ENCODE measurements around the gene PBRM1.

DNA sequence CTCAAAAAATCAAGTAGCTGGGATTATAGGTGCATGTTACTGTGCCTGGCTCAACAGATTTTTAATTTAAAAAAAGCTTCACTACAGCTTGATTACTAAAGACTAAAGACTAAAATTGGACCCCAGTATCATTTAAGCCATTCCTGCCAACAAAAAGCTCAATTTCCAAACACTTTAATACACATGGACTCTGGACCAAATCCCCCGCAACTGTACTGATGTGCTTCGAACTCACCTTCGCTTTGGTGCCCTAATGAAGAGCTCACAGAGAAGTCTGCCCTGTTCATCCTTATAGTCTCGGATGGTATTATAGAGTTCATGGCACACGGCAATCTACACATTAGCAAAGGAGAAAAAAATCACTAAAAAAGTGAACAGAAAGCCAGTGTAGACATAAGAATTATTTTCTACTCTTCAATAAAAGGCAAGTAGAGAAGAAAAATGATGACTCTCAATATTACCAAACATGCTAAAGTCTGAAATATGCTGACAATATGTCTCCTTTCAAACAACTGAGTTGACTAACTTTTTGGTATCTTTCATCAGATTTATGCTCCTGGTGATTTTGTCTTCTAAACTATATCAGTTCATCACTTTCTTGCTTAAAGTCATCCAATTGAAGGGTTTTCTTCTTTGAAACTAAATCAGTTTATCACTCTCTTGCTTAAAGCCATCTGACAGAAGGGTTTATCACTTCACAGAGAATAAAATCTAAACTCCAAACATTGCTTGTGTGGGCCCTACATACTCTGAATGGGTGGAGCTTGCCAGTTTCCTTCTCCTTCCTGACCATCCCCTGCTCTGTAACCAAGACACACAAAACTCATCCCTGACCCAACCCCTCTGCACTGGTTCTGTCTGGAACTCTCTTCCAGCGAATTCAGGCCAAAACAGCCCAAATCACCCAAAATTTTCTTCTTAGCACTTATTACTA is 7.2 kb downstream of the PBRM1 start:
- TF ChIP-seq POLR2A (IDR thresholded peaks at IDR 0.05), result no peak
- TF ChIP-seq, protein P1, sequence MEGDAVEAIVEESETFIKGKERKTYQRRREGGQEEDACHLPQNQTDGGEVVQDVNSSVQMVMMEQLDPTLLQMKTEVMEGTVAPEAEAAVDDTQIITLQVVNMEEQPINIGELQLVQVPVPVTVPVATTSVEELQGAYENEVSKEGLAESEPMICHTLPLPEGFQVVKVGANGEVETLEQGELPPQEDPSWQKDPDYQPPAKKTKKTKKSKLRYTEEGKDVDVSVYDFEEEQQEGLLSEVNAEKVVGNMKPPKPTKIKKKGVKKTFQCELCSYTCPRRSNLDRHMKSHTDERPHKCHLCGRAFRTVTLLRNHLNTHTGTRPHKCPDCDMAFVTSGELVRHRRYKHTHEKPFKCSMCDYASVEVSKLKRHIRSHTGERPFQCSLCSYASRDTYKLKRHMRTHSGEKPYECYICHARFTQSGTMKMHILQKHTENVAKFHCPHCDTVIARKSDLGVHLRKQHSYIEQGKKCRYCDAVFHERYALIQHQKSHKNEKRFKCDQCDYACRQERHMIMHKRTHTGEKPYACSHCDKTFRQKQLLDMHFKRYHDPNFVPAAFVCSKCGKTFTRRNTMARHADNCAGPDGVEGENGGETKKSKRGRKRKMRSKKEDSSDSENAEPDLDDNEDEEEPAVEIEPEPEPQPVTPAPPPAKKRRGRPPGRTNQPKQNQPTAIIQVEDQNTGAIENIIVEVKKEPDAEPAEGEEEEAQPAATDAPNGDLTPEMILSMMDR (IDR thresholded peaks at IDR 0.05), result no peak

Data from thyroid gland (tissue), 4 donors.